Endothelial cell of hepatic sinusoid (primary cell): ENCODE measurements around the gene ZGRF1.
"Not testable (repeated sequence)": the region's sequence is repeated elsewhere in the genome, so short reads cannot be mapped to it uniquely, and the experiment has no call there.

Source experiments
- in situ Hi-C: cut with HindIII; loops from 2 replicates; pipeline ENCODE4 v1.10.0; 2017; ENCODE audit warnings: low sequenced_read_pairs

Gene ZGRF1

DNA sequence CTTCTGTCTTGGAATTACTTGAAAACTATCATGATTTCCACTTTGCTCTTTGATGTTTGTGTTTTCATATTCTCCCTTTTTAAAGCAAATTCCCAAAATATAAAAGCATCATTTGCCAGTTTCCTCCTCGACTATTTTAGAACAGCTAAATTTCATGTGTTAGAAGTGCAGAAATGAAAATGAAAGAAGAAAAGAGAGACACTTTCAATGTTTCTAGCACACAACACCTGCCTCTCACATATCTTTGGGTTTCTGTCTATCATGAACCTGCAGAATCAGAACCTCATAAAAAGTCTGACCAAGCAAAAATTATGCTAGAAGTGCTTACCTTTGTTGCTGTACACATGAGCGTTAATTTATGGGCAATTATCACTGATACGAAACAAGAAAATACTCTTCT, 118.8 kb downstream of the ZGRF1 start:
- in situ Hi-C loops: no loop called here

DNA sequence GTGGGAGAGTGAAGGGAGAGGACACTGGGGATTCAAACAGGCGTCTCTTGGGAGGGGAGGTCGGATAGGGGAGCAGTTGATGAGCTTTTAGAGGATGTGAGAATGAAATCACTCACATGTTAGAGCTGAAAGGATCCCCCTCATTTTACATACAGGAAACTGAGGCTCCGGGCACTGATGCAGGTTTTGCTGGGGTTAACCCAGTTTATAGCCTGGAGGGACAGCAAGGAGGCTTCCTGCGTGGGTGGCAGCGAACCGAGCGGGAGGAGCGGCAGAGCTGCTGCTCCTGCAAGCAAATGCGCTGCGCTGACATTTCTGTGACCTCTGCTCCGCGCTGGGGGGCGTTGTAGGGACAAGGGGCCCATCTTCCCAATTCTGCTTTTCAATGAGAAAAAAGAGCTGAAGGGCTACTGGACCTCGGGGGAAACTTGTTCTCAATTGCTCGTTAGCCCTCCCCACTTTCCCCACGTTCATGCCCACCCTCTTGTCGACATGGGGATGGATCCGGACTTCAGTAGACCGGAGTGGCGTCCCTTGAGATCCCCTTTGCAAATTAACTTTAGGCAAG, 119.6 kb downstream of the ZGRF1 start:
- in situ Hi-C loops: no loop called here

DNA sequence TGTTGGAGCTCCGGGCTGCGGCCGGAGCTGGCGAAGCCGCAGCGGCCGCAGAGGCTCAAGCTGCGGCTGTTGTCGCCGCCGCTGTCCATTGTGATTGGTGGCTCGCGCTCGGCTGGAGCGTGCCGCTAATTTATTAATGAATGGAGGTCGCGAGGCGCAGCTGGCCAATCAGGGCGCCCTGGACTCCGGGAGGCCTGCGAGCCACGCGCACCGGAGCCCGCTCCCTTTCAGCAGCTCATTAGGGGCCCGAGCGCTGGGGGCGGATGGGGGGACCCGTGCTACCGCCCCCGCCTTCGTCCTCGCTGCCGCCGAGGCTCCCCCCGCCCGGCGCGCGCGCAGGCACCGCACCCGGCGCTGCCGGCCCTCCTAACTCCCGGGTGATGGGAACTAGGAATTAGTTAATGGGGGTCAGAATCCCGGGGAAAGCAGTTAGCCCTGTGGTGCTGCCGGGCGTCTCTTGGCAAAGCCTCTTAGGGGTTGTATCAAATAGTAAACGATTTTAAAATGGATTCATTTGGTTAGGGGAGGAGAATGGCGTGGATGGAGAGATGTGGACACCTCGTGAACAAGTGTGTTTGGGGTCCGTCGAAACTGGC, 120.1 kb downstream of the ZGRF1 start:
- in situ Hi-C loops: no loop called here

DNA sequence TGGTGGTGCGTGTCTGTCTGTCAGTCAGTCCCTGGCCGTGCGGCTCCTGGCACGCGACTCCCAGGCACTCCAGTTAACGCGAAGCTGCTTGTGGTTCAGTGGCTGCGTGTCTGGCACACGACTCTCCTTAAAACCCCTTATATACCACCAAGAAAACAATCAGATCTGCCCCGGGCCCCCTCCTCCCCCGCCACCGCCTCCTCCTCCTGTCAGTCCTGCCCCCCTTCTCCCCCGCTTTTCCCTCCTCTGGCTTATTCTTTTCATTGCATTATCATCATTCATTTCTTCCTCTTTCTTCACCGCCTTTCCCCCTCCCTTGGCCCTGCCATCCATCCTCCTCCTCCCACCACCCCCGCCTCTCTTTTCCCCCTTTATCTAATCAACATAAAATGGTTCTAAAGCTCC, 120.6 kb downstream of the ZGRF1 start, which contains the start of gene NEUROG2:
TSS of gene NEUROG2 (minus strand) at position 115 of the 405 bp plus-strand sequence. CDS start 705 bp downstream, outside the sequence.
- in situ Hi-C loops: no loop called here

DNA sequence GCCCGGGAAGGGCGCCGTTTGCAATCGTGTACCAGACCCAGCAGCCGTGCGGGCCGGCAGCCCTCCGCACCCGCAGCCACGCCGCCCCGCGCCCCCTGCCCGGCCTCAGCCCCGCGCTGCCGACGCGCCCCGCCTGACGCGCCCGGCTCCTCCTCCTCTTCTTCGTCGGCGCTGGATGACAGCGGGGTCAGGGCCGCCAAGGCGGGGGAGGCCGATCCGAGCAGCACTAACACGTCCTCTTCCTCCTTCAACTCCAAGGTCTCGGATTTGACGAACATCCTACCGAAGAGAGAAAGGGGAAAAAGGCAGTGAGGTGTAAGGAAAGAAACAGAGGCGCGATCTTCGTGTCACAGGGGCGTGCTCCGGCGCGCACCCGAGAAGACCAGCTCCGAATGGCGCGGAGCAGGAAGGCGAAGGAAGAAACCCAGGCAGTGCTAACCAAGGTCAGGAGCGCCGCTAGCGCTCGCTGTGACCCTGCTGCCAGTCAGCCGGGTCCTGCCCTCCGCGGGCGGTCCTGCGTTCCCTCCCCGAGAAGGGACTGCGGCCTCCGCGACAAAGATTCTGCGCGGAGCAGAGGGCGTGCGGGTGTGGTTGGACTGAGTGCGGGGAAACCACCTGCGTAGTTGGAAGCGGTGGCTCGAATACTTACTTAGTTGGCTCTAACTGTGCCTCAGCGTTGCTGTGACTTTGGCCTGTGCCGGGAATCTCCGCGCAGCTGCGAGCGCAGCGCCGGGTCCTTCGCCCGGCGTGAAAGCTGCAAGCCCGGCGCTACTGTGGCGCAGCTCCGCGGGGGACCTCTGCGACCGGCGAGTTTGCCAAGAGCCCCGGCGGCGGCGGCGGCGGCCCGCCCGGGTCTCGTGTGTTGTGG, 121.3 kb downstream of the ZGRF1 start:
- in situ Hi-C loops: no loop called here

DNA sequence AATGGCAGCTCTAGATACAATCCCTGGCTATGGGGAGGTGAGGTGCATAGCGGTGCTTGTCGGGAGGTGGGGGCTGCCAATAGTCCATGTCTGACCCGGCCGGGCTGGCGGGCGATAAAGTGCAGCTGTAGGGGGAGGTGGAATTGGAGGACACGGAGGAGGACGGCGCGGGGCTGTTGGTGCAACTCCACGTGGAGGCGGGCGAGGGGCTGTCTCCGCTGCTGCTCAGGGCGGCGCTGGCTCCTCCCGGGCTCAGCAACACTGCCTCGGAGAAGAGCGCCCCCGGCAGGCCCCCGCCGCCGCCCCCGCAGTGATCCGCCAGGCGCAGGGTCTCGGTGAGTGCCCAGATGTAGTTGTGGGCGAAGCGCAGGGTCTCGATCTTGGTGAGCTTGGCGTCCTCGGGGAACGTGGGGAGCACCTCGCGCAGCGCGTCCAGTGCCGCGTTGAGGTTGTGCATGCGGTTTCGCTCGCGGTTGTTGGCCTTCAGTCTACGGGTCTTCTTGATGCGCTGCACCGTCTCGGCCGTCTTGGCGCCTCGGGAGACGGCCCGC, 122.0 kb downstream of the ZGRF1 start:
- in situ Hi-C loops: no loop called here

DNA sequence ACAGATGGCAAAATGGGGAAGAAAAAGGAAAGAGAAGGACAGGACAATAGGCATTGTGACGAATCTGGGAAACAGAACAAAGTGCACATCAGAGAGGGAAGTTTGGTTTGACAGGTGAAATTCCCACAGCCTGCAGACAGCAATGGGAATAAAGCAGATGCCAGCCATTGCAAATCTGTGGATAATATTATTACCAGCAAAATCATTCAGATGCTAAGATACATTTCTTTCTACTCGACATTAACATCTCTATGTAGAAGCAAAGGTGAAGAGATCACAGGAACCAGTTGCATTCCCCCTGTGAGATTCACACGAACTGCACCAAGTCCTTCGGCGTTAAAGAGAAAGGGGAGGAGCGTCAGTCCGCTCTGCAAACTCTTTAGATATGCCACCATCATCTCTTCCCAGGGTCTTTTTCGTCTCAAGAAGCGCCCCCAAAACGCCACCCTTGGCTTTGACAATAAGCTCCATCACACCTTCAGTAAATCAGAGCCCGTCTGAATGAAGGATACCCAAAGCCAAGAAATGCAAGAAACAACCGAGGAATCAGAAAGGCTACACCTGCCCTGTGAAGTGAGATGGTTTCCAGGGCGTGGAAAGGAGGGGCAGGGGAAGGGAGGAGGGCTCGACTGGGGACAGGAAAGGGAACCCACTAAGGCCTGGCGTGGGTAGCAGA, 122.6 kb downstream of the ZGRF1 start:
- in situ Hi-C loops: no loop called here

DNA sequence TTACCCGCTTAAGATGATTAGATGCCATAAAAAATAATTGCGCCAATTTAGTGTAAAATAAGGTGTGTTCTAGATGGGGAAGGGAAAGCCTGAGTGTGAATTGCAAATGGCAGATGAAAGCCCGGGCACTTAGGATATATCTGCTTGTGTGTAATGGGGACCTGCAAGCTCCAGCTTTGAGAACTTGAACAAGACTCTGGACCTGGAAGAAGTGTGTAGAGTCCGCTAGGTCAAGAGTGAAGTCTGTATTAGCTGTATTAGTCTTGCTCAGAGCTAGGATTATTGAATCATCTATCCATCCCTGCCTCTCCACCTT, 124.9 kb downstream of the ZGRF1 start:
- in situ Hi-C loops: no loop called here

DNA sequence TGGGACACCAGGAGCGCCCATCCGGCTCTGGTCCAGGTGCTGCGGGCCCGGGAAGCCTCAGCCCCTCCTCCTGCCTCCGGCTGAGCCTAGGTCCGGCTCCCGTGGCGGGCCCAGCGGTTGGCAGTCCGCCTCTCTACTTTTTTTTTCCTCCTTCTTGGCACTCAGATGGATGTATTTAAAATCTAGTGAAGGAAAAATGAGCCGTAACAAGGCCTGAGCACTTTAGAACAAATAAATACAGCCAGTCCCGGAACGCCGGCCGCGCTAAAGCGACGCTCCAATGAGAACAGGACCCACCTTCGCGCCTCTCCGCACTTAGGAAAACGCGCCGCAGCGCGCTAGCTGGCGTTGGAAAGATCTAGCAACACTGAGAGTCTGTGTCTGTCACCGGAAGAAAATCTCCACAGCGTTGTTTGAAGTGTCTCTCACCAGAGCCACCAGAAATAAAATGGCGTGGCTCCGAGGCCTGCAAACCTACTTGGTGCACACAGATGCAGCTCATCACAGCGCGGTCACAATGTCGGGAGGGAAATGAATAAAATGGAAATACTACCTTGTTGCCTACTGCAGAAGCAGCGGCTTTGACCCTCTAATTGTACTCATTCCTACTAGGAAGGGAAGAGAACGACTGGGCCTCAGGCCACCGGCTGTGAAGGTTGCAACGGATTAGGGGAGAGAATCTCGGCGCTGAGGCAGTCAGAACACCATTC, 125.5 kb downstream of the ZGRF1 start:
- in situ Hi-C loops: no loop called here

DNA sequence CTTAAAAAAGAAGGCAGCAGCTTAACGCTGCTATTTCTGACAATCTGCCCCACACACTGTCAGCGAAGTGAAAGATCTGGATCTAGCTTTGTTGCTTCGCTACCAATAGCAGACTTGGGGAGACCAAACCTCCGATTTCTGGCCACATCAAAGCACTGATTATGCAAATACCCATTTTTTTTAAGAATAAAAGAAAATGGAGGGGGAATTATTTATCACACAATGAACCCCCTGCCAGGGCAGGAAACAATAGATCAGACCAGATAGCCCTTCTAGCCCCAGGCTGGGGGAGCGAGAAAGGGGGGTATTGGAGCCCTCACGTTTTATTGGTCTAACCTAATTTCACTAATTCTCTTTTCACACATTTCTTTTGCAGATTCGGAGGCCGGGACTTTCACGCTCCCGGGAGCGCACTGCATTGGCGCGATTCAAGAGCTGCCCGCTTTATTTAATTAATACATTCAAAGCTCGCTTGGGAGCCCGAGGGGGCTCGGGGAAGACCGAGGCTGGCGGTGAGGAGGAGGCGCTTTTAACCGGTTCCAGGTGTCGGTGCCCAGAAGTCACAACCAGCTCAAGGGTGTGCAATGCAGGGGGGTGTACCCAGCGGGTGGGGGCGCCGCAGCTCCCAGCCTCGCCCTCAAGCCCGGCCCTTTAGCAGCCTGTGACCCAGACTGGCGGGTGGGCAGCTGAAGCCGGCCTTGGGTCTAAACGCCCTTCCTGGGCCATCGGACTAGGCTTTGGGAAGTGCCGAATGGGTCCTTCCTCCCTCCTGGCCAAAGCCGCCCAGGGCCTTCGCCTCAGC, 126.2 kb downstream of the ZGRF1 start:
- in situ Hi-C loops: no loop called here

DNA sequence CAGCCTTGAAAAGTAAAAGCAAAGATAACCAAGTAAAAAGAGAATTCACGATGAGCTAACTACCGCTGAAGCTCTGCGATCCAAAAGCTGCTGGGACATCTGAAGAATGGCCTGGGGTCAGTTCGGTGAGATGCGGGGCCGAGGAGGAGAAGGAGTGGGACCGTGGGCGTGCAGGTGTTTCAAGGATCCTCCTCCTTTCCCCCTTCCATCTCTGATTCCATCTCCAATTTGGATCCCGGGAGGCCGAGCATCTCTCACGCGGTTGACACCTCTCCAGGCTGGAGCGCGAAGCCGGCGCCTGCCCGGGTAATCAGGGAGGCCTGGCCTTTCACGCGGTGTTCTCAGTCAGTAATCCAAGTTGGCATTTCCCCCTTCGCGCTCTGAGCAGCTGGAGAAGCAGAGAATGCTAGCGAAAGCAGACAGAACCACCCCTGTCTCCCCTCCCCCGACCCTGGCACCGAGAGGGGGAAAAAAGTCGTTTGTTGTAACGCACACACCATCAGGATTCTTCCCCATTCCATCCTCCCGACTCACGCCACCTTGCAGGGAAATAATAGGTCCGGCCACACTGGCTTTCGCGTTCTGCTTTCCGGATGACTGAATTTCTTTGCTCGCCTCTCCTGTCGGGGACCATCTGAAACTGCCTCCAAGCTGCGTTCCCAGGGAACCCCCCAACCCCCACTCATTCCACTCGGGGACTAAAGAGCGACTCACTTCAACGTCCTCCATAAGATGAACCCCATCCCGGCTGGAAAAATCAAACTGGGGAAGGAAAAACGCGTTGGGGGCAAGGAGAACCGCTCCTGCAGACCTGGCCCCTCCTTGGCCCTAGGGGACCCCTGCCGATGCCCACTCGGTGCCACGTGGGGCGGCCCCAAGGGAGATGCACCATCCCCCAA, 127.2 kb downstream of the ZGRF1 start:
- in situ Hi-C loops: no loop called here

DNA sequence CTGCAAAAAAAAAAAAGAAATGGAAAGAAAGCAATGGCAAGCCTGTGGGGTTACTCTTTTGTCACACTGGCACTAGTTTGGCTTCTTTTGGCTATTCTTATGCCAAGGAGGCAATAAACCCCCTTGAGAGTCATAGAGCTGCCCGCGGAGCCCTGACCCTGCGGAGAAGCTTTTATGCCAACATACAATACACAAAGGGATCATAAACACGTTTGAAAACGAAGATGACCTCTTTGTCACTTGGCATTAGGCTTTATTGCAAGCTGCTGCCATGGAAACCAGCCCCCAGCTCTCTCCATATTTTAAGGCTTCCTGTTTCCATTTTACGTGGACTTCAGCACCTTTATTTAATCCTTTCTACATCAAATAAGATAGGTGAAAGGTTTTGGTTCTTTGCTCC, 128.4 kb downstream of the ZGRF1 start:
- in situ Hi-C loops: no loop called here

DNA sequence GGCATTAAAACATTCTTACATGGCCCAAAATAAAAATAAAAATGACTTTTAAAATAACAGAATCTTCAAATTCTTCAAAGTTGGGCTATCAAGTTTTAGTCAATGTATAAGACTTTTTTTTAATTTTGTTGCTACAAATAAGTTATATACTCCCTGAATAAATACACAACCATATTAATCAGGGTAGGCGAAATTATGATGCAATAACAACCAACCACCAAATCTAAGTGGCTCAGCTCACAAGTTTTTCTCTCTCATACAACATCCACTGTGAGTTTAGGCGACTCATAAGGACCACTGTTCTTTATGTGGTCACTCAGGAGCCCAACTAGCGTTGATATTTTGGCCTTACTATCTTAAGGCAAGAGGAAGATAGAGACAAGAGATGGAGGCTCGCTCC, 131.9 kb downstream of the ZGRF1 start:
- in situ Hi-C loops: no loop called here

DNA sequence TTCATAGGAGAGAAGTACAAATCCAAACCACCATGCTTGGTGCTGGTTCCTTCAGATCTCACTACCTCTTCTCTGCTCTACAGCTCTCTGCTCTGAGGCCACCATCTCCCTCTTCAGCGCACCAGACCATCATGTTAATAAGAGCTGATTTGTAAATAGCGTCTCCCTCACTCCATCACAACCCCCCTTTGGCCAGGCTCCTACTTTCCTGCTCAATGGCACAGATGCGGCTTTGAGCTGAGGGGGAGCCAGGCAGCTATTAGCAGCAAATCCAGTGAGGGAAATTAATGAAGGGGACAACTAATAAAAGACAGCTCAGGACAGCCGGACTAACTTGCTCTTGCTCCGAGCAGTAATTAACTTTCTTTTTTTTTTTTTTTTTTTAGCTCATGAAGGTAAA, 133.8 kb downstream of the ZGRF1 start:
- in situ Hi-C loops: no loop called here

DNA sequence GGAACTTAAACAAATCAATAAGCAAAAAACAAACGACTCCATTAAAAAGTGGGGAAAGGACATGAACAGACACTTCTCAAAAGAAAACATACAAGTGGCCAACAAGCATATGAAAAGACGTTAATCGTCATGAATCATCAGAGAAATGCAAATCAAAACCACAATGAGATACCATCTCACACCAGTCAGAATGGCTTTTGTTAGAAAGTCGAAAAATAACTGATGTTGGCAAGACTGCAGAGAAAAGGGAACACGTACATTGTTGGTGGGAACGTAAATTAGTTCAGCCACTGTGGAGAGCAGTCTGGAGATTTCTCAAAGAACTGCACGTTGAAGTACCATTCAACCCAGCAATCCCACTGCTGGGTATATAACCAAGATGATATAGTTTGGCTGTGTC, 144.4 kb downstream of the ZGRF1 start:
- in situ Hi-C loops: no loop called here

DNA sequence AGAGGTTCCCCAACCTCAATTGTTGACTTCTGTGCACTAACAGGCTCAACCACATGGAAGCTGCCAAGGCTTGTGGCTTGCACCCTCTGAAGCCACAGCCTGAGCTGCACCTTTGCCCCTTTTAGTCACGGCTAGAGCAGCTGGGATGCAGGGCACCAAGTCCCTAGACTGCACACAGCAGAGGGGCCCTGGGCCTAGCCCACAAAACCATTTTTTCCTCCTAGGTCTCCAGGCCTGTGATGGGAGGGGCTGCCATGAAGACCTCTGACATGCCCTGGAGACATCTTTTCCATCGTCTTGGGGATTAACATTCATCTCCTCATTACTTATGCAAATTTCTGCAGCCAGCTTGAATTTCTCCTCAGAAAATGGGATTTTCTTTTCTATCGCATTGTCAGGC, 145.9 kb downstream of the ZGRF1 start:
- in situ Hi-C loops: not testable (repeated sequence)
